Inferior parietal cortex (tissue), 1 donor: ENCODE data around the gene DUSP10.

Experiments
- DNase-seq: peaks from one replicate; pipeline ENCODE4 v3.0.0-alpha.2; 2016; ENCODE audit errors: extremely low spot score

Gene DUSP10

DNA sequence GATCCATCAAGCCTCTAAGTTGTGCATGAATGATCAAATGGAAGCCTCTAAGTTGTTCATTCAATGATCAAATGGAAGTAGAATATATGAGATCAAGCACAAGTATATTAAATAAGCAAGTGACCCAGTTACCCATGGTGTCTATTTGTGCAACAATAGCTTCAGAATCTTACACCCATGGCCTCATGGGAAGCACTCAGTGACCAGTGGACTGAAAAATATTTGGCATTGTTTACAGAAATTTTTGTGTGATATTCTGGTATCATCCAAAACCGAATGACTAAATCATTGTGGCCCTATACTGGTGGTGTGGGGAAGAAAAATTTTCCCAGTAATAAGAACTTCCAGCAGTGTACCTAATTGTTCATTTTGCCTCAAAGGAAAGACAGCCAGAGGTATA, 46.6 kb downstream of the DUSP10 start:
- no peak for DNase-seq

DNA sequence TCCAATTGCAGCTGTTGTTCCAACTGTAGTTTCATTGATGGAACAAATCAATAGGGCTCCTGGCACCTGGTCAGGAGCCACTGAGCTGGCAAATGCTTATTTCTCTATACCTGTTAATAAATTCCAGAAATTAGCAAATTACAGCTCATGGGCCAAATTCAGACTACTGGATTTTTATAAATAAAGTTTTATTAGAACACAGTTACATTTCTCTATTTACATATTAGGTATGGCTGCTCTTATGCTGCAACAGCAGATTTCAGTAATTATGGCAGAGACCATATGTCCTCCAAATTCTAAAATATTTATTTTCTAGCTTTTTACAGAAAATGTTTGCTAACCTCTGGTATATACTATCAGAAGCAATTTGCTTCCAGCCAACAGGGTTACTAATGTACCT, 47.8 kb downstream of the DUSP10 start:
- DNase-seq = no peak

- DNase-seq = no peak
These were observed 48.8 kb downstream of the DUSP10 start for GRCh38 chr1:221693087-221693486.

DNA sequence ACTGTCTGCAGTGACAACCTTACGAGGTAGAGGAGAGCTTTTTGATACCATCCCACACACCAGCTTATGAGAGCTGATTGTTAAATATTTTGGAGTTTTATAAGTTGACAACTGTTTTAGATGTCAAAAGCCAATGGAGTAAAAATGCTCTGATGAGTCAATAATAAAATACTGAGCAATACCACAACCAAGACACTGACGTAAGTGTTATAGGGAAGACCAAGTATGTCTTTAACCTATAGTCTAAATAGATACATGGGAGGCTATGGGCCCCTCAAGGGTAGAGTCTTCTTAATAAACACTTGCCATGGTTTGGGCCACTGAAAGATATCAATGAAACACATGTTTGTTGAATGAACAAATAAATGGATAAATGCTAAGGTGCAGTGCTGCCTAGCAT, 49.2 kb downstream of the DUSP10 start:
- DNase-seq = no peak

GRCh38 chr1:221691261-221691660, 50.6 kb downstream of the DUSP10 start:
- no peak for DNase-seq

- DNase-seq = no peak
These were observed 51.0 kb downstream of the DUSP10 start for GRCh38 chr1:221690858-221691257.

DNA sequence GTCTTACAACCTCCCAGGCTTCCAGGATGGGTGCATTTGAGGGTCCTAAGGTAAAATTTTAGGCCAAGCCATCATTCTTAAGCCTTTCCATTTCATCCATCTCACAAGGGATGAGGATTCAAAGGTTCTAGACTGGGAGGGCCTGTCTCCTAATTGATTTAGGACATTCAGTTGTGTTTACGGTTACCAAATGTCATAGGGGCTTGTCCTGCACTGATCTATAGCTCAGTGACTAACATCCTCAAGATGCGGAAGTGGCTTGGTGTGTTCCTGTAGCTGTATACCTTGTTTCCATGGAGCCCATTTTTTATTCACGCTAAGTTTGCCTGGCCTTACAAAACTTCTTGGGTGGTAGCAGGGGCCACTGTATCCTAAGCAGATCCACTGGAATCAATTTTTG, 52.8 kb downstream of the DUSP10 start:
- DNase-seq = no peak

DNA sequence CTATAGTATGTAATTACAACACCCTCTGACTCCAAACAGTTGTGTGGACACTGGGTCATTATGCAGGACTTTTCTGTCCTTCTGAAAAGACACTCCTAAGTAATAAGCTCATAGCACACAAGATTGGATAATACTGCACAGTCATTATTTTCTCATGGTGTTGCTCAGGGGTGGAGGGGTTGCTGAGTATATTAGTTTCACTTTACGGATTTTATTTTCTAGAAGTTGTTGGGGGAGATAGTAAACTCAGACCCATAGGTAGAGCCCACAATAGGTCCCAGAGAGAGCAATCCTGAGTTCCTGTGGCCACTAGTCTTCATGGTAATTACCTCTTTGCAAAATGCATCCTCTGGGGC, 53.4 kb downstream of the DUSP10 start:
- no peak for DNase-seq

DNA sequence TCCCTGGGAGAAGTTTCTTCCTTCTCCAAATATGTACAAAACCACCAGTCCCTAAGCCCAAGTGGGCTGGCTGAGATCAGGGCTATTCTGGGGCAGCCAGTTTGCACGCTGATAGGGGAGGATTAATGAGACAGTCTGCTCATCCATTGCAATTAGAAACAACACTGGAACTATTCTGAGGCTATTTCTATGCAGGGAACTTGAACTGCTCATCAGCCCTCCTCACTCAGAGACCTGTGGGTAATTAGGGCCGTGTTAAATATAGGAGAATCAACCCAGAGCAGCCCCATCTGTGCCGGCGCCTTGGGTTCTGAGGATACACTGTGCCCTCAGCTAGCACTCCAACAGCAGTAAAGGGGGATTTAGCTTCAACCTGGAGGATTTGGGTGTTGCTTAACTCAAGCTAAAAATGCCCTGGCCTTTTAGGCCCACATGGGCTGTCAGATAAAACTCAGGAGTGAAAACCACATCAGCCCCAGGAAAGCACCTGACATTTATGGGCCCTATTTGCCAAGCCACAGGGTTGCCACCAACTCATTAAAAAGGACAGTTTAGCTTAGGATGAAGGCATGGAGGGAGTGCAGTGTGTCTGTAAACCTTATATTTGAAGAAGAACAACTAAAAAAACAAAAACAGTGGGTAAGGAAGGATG, 53.9 kb downstream of the DUSP10 start:
- no peak for DNase-seq

DNA sequence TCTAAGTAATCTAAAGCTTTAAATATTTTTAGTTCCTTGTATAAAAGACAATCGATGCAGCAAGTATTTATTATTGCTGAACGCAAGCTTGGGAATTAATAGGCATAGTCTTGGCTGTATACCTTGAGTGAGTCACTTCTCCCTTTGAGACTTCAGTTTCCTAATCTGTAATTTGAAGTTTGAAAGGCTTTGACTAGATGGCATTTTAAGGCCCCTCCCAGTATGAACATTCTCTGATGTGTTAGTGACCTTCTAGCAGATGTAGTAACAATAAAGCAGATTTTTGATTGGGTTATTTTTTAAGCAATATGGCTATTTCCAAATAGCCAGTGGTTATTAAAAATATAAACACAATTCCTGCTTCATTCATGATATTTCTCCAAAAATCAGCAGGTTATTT, 58.2 kb downstream of the DUSP10 start:
- no peak for DNase-seq

- no peak for DNase-seq
These were observed 61.8 kb downstream of the DUSP10 start for GRCh38 chr1:221680085-221680484.

DNA sequence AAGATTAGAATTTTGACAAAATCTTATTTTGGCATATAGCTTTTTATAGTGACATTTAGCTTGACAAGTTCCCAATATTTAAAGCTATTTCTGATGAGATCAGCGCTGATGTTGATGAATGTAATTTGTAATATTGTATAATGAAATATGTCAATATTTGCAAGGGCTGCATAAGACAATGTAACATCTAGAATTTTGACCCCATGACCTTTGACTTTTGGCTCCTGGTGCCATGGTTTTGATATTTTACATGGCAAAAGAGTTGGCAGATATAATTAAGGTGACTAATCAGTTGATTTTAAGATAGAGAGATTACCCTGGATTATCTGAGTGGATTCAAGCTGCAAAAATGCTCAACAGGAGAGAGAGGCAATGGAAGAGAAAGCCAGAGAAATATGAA, 63.9 kb downstream of the DUSP10 start:
- DNase-seq = no peak

GRCh38 chr1:221675880-221676800, 65.7 kb downstream of the DUSP10 start:
- no peak for DNase-seq

- no peak for DNase-seq
These were observed 68.9 kb downstream of the DUSP10 start for GRCh38 chr1:221672965-221673364.

DNA sequence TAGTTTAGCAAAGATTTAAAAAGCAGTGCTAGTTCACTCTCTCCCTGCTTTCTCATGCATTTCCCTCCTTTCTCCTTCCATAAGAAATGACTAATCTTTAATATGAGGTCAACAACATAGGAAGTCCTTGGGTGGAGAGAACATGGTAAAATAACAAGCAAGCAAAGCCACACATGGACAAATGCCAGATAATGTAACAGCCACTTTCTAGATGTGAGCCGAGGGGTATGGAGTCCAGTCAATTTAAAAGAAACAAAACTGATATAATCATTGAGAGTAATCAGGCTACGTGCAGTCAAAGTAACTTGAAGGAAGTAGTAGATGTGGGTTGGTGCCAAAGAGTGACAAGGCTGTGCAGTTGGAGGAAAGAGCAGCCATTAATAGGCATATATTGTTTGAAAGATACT, 69.6 kb downstream of the DUSP10 start:
- no peak for DNase-seq

- no peak for DNase-seq
These were observed 71.8 kb downstream of the DUSP10 start for GRCh38 chr1:221670081-221670480.

GRCh38 chr1:221669441-221669840, 72.4 kb downstream of the DUSP10 start:
- no peak for DNase-seq

DNA sequence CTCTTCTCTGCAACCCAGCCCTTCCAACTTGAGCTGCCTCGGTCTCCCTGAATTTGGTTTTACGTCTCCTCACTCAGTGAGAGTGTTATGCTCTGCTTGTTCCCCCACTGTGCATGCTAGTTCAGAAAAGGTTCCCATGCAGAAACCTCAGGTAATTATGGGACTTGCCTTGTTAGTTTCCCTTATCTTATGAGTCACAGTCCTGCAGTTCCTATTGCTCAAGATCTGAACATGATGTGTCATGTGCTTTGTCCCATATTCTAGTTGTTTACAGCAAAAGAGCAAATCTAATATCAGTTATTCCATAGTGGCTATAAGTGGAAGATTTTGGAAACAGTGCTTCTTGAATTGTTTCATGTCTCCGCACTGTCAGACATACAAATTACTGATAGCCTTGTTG, 74.4 kb downstream of the DUSP10 start:
- no peak for DNase-seq

DNA sequence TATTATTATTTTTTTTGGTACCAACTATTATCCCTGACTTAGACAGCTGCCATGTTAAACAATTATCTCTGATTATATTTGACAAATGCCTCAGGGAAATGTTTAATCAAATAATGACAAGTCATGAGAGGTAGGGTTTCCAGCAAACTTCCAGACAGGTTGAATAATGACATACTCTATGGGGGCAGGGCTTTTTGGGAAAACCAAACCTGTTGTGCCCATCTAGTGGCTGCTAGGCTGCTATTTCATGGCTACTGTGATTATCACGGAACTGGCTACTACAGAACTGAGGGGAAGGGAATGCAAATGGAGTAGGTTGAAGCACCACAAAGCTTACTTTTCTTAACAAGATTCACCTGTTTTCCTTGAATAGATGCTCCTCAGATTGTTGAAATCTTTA, 77.6 kb downstream of the DUSP10 start:
- DNase-seq = no peak

DNA sequence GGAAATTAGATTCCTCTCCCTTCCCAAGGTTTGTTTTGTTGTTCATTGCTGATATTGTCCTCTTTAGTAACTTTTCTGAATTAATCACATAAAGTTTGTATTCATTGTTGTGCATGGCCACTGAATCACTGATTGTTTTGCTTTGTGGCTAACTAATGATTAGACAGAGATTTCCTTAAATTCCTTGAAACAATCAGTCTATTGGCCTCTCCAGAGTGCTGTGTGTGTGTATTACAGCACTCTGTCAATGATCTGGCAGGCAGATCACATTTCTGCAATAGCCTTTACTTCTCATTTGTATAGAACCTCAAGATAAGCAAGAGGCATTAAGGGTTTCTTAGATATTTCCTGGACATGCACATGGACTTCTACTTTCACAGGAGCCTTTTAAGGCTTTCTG, 78.6 kb downstream of the DUSP10 start:
- DNase-seq = no peak

DNA sequence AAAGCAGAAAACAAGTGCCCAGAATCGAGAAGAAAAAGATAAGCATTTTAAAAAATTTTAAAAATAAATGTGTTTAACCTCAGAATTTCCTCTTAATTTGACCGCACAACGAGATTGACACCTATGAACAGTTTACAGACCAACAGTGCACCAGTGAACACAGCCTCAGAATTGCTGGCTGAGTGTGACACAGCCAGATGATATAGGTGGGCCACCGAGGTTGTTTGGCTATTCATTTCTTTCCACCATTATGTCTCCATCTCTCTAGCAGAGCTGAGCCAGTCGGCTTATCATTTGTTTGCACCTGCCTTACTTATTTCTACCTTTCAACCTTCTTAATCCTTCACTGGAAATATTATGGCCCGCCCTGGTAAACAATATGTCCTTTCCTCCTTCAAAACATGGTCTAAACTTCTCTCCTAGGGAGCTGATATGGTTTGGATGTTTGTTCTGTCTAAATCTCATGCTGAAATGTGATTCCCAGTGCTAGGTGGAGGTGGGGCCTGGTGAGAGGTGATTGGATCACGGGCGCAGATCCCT, 86.1 kb downstream of the DUSP10 start:
- no peak for DNase-seq
